ENCODE measurements around the gene SLC6A9.

GRCh38 chr1:43980255-43981134 lies 50.8 kb downstream of the SLC6A9 start:
- TF ChIP-seq MAX (IDR thresholded peaks at IDR 0.05) = no peak
- TF ChIP-seq YY1 (IDR thresholded peaks at IDR 0.05; ENCODE audit: low read depth) = no peak
- TF ChIP-seq RAD21 (IDR thresholded peaks at IDR 0.05; ENCODE audit: low read depth) = no peak
- no peak for TF ChIP-seq USF1 (IDR thresholded peaks at IDR 0.05)
- no peak for TF ChIP-seq FOXM1 (IDR thresholded peaks at IDR 0.05; ENCODE audit: borderline replicate concordance, low read depth)
- TF ChIP-seq REST (IDR thresholded peaks at IDR 0.05; ENCODE audit: low read depth) = no peak
- TF ChIP-seq CEBPB (IDR thresholded peaks at IDR 0.05) = no peak
